Vagina (tissue), 2 donors: Measurements from ENCODE around the gene ELN. TPM values are rescaled to one million over a fixed set of nuclear protein-coding genes. Genes with fewer than 3 reads are reported as not detected.

Experiments
- DNase-seq, 2 donors: peaks; one replicate each; pipeline ENCODE4 v3.0.0-alpha.2; 2017; ENCODE audit errors: extremely low spot score in 2 of 2
- H3K27ac ChIP-seq: fragments of 200-600 bp; sonication (generic); one replicate; pipeline ENCODE4 v1.5.1; 2019
- H3K27me3 ChIP-seq: fragments of 200-600 bp; sonication (generic); one replicate; pipeline ENCODE4 v1.5.1; 2019
- H3K36me3 ChIP-seq, 2 donors: fragments of 200-600 bp; sonication (generic); one replicate each; pipeline ENCODE4 v1.5.1; 2017 to 2019
- H3K4me1 ChIP-seq: fragments of 200-600 bp; sonication (generic); one replicate; pipeline ENCODE4 v1.5.1; 2019
- H3K4me3 ChIP-seq, 2 donors: fragments of 200-600 bp; sonication (generic); 1 replicate in 1 of 2; 2 replicates in 1 of 2; pipeline ENCODE4 v1.5.1; 2016 to 2019
- H3K9me3 ChIP-seq: fragments of 200-600 bp; sonication (generic); one replicate; pipeline ENCODE4 v1.5.1; 2019
- POLR2A ChIP-seq, 2 donors: fragments of 450-650 bp; IDR thresholded peaks; one replicate each; pipeline ENCODE4 v1.6.1; 2017; ENCODE audit warnings: antibody characterized with exemption in 2 of 2, mild to moderate bottlenecking in 2 of 2, moderate library complexity in 2 of 2
- POLR2AphosphoS5 ChIP-seq, 2 donors: sonication (generic); formaldehyde crosslinking; IDR thresholded peaks; one replicate each; pipeline ENCODE4 v1.9.0; 2017; ENCODE audit warnings: antibody characterized with exemption in 2 of 2, mild to moderate bottlenecking in 2 of 2, low read depth in 1 of 2; ENCODE audit not compliant: insufficient read depth in 1 of 2
- intact Hi-C: fragments of 100-400 bp; cut with DNase I; formaldehyde crosslinking; loops from one replicate; pipeline ENCODE4 v1.15.1; 2023
- total RNA-seq: library from RNA; depleted of rRNA; stranded (reverse); fragments of >200 nt; gene quantifications from one replicate; pipeline ENCODE4 v1.2.3, GENCODE V29; 2016
- TF ChIP-seq, protein P1 (sequence below), 3 experiments: fragments of 450-650 bp in 2 of 3; fragments of 200-600 bp in 1 of 3; sonication (generic) in 1 of 3; IDR thresholded peaks; one replicate each; pipeline ENCODE4 v1.5.1; 2017 to 2019; ENCODE audit warnings: antibody characterized with exemption in 3 of 3, mild to moderate bottlenecking in 2 of 3, moderate library complexity in 2 of 3

The ELN gene
- total RNA-seq, 1 donor from 2014 or later = 38.3 TPM

GRCh38 chr7:73995330-73995729, 32.6 kb upstream of the ELN start:
- Histone ChIP-seq H3K27me3 (no peaks in the 10 kb centered on the region), H3K36me3 (no peaks in the 10 kb centered on the region), H3K4me1 (peaks cover 30% of the 10 kb centered on the region), H3K27ac (no peak overlapping the region), H3K4me3 (no peak overlapping the region), H3K9me3 (peaks cover 7% of the 10 kb centered on the region)
- DNase-seq = no peak
- intact Hi-C loops = no loop called here
- no peak for TF ChIP-seq POLR2A (IDR thresholded peaks at IDR 0.05)
- TF ChIP-seq, protein P1, sequence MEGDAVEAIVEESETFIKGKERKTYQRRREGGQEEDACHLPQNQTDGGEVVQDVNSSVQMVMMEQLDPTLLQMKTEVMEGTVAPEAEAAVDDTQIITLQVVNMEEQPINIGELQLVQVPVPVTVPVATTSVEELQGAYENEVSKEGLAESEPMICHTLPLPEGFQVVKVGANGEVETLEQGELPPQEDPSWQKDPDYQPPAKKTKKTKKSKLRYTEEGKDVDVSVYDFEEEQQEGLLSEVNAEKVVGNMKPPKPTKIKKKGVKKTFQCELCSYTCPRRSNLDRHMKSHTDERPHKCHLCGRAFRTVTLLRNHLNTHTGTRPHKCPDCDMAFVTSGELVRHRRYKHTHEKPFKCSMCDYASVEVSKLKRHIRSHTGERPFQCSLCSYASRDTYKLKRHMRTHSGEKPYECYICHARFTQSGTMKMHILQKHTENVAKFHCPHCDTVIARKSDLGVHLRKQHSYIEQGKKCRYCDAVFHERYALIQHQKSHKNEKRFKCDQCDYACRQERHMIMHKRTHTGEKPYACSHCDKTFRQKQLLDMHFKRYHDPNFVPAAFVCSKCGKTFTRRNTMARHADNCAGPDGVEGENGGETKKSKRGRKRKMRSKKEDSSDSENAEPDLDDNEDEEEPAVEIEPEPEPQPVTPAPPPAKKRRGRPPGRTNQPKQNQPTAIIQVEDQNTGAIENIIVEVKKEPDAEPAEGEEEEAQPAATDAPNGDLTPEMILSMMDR (IDR thresholded peaks at IDR 0.05) = no peak
- no peak for TF ChIP-seq POLR2AphosphoS5 (IDR thresholded peaks at IDR 0.05; ENCODE audit: insufficient read depth in 1 of 2, low read depth in 1 of 2)

DNA sequence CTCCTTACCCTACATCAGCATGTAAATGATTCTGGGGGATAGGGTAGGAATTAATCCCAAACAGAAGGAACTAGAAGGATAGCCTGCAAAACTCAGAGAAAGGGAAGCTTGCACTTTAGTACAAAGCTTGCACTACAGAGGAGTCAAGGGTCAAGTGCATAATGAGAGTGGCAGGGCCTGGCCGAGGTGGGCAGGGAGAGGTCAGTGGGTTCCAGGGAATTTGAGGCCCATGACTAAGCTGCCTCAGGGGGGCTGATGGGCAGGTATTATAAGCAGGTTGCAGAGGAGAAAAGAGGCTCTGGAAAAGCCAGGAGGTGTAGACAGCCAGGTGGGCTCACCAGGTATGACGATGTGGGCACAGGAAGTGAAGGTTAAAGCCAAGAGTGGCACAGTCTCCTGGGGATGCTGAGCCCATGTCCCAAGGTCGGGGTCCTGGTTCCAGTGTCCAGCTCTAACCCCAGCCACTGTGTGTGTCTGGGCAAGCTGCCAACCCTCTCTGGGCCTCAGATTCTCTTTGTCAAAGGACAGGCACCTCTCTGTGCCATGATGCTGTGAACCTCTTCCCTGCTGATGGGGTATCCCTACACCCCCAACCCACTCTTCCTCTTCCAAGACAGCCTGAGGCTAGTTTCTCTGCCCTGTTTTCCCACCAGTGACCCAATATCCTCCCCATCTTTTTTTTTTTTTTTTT, 32.0 kb upstream of the ELN start:
- no peaks in the 10 kb centered on the region for H3K36me3 ChIP-seq
- H3K4me3 ChIP-seq = no peak overlapping the region
- TF ChIP-seq POLR2A (IDR thresholded peaks at IDR 0.05) (no peak), POLR2AphosphoS5 (IDR thresholded peaks at IDR 0.05; ENCODE audit: insufficient read depth in 1 of 2, low read depth in 1 of 2) (no peak)
- TF ChIP-seq, protein P1 (IDR thresholded peaks at IDR 0.05) = no peak
- intact Hi-C loops = no loop called here
- peaks cover 7% of the 10 kb centered on the region for H3K9me3 ChIP-seq
- peaks cover 34% of the 10 kb centered on the region for H3K4me1 ChIP-seq
- no peak overlapping the region for H3K27ac ChIP-seq
- DNase-seq = no peak
- H3K27me3 ChIP-seq = no peaks in the 10 kb centered on the region

GRCh38 chr7:73997056-73997455, 30.9 kb upstream of the ELN start:
- DNase-seq = no peak
- Histone ChIP-seq H3K36me3 (no peaks in the 10 kb centered on the region), H3K27ac (no peak overlapping the region), H3K4me3 (no peak overlapping the region), H3K4me1 (peaks cover 29% of the 10 kb centered on the region), H3K27me3 (no peaks in the 10 kb centered on the region), H3K9me3 (peaks cover 7% of the 10 kb centered on the region)
- intact Hi-C loops = no loop called here
- TF ChIP-seq POLR2AphosphoS5 (IDR thresholded peaks at IDR 0.05; ENCODE audit: insufficient read depth in 1 of 2, low read depth in 1 of 2) = no peak
- TF ChIP-seq, protein P1 (IDR thresholded peaks at IDR 0.05) = no peak
- TF ChIP-seq POLR2A (IDR thresholded peaks at IDR 0.05) = no peak

DNA sequence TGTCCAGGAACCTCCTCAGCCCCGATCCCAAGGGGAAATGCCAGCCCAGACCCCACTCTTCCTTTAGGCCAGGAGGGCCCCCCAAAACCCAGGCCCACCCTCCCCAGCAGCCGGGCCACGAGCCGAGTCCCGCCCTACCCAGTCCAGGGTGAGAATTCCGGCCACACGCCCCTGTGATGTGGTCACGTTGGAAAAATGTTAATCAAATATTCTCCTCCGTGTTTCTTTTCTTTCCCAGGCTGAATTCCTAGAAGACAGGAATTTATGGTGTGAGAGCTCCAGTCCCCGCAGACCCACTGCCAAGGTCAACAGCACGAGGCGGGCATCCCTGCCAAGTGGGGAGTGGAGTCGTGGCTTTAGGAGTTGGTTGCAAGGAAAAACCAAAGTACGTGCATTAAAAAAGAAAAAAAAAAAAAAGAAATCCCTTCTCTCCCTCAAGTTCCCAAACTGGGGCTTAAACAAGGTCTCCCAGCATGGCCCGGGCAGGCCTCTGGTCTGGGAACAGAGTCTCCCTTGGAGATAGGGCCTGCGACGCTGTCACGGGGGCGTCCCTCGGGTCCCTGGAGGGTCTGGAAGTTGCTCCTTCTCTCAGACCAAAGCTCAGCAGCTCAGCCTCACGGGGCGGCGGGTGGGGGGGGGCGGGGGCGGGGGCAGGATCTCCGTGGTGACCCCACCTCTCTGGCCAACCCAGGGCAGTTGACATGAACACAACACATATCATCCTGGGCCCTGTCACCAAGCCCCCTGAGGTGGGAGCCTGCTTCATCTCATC, 28.1 kb upstream of the ELN start:
- H3K4me3 ChIP-seq = no peak overlapping the region
- no peaks in the 10 kb centered on the region for H3K36me3 ChIP-seq
- DNase-seq = no peak
- peaks cover 5% of the 10 kb centered on the region for H3K9me3 ChIP-seq
- TF ChIP-seq, protein P1 (IDR thresholded peaks at IDR 0.05) = no peak
- TF ChIP-seq POLR2AphosphoS5 (IDR thresholded peaks at IDR 0.05; ENCODE audit: insufficient read depth in 1 of 2, low read depth in 1 of 2) = peak; percentile 50 to 66
- no peak for TF ChIP-seq POLR2A (IDR thresholded peaks at IDR 0.05)
- intact Hi-C loops = no loop called here
- peak overlapping the region; percentile 69 for H3K27ac ChIP-seq
- no peaks in the 10 kb centered on the region for H3K27me3 ChIP-seq
- peaks cover 23% of the 10 kb centered on the region for H3K4me1 ChIP-seq
